Measurements from ENCODE around the gene IGSF10.

IGSF10 gene

GRCh38 chr3:151446002-151446340 is 14.9 kb downstream of the IGSF10 start:
- Histone ChIP-seq H3K9me3 (ENCODE audit: low read length) (peaks cover 3% of the 10 kb centered on the region), H2AFZ (ENCODE audit: low read depth, low read length) (no peak overlapping the region), H3K4me1 (ENCODE audit: insufficient read depth, low read length) (no peaks in the 10 kb centered on the region), H3K27me3 (ENCODE audit: insufficient read depth, low read length) (no peaks in the 10 kb centered on the region), H3K36me3 (ENCODE audit: insufficient read depth, low read length) (no peaks in the 10 kb centered on the region), H3K4me3 (ENCODE audit: low read length) (no peak overlapping the region)

- Histone ChIP-seq H2AFZ (ENCODE audit: low read depth, low read length) (no peak overlapping the region), H3K9me3 (ENCODE audit: low read length) (peaks cover 3% of the 10 kb centered on the region), H3K36me3 (ENCODE audit: insufficient read depth, low read length) (no peaks in the 10 kb centered on the region), H3K27me3 (ENCODE audit: insufficient read depth, low read length) (no peaks in the 10 kb centered on the region), H3K4me1 (ENCODE audit: insufficient read depth, low read length) (no peaks in the 10 kb centered on the region), H3K4me3 (ENCODE audit: low read length) (no peak overlapping the region)
These were observed 15.4 kb downstream of the IGSF10 start for GRCh38 chr3:151445273-151446001.

- Histone ChIP-seq H3K27me3 (ENCODE audit: insufficient read depth, low read length) (no peaks in the 10 kb centered on the region), H3K4me3 (ENCODE audit: low read length) (no peak overlapping the region), H3K4me1 (ENCODE audit: insufficient read depth, low read length) (no peaks in the 10 kb centered on the region), H3K9me3 (ENCODE audit: low read length) (peaks cover 3% of the 10 kb centered on the region), H2AFZ (ENCODE audit: low read depth, low read length) (no peak overlapping the region), H3K36me3 (ENCODE audit: insufficient read depth, low read length) (no peaks in the 10 kb centered on the region)
These were observed 17.3 kb downstream of the IGSF10 start for GRCh38 chr3:151443583-151443982.

GRCh38 chr3:151440940-151441339 is 19.9 kb downstream of the IGSF10 start:
- peaks cover 3% of the 10 kb centered on the region for H3K9me3 ChIP-seq (ENCODE audit: low read length)
- H3K27me3 ChIP-seq (ENCODE audit: insufficient read depth, low read length): no peaks in the 10 kb centered on the region
- no peaks in the 10 kb centered on the region for H3K36me3 ChIP-seq (ENCODE audit: insufficient read depth, low read length)
- no peak overlapping the region for H3K4me3 ChIP-seq (ENCODE audit: low read length)
- H3K4me1 ChIP-seq (ENCODE audit: insufficient read depth, low read length): no peaks in the 10 kb centered on the region
- no peak overlapping the region for H2AFZ ChIP-seq (ENCODE audit: low read depth, low read length)

- H2AFZ ChIP-seq (ENCODE audit: low read depth, low read length): no peak overlapping the region
- H3K4me1 ChIP-seq (ENCODE audit: insufficient read depth, low read length): no peaks in the 10 kb centered on the region
- H3K36me3 ChIP-seq (ENCODE audit: insufficient read depth, low read length): no peaks in the 10 kb centered on the region
- H3K4me3 ChIP-seq (ENCODE audit: low read length): no peak overlapping the region
- H3K27me3 ChIP-seq (ENCODE audit: insufficient read depth, low read length): no peaks in the 10 kb centered on the region
- peaks cover 3% of the 10 kb centered on the region for H3K9me3 ChIP-seq (ENCODE audit: low read length)
These were observed 21.2 kb downstream of the IGSF10 start for GRCh38 chr3:151439652-151440125.

GRCh38 chr3:151437906-151438305 is 23.0 kb downstream of the IGSF10 start:
- H3K9me3 ChIP-seq (ENCODE audit: low read length): no peaks in the 10 kb centered on the region
- H3K36me3 ChIP-seq (ENCODE audit: insufficient read depth, low read length): no peaks in the 10 kb centered on the region
- no peak overlapping the region for H3K4me3 ChIP-seq (ENCODE audit: low read length)
- no peaks in the 10 kb centered on the region for H3K27me3 ChIP-seq (ENCODE audit: insufficient read depth, low read length)
- H3K4me1 ChIP-seq (ENCODE audit: insufficient read depth, low read length): peaks cover 5% of the 10 kb centered on the region
- no peak overlapping the region for H2AFZ ChIP-seq (ENCODE audit: low read depth, low read length)

GRCh38 chr3:151436675-151437446 is 24.0 kb downstream of the IGSF10 start:
- Histone ChIP-seq H3K36me3 (ENCODE audit: insufficient read depth, low read length) (no peaks in the 10 kb centered on the region), H3K27me3 (ENCODE audit: insufficient read depth, low read length) (no peaks in the 10 kb centered on the region), H3K4me3 (ENCODE audit: low read length) (no peak overlapping the region), H2AFZ (ENCODE audit: low read depth, low read length) (no peak overlapping the region), H3K9me3 (ENCODE audit: low read length) (no peaks in the 10 kb centered on the region), H3K4me1 (ENCODE audit: insufficient read depth, low read length) (peaks cover 5% of the 10 kb centered on the region)

GRCh38 chr3:151434151-151434890 is 26.5 kb downstream of the IGSF10 start:
- Histone ChIP-seq H3K36me3 (ENCODE audit: insufficient read depth, low read length) (no peaks in the 10 kb centered on the region), H3K4me3 (ENCODE audit: low read length) (no peak overlapping the region), H2AFZ (ENCODE audit: low read depth, low read length) (no peak overlapping the region), H3K4me1 (ENCODE audit: insufficient read depth, low read length) (peaks cover 5% of the 10 kb centered on the region), H3K9me3 (ENCODE audit: low read length) (no peaks in the 10 kb centered on the region), H3K27me3 (ENCODE audit: insufficient read depth, low read length) (no peaks in the 10 kb centered on the region)

GRCh38 chr3:151432616-151433372 is 28.1 kb downstream of the IGSF10 start:
- Histone ChIP-seq H3K4me3 (ENCODE audit: low read length) (no peak overlapping the region), H3K36me3 (ENCODE audit: insufficient read depth, low read length) (no peaks in the 10 kb centered on the region), H3K4me1 (ENCODE audit: insufficient read depth, low read length) (peaks cover 5% of the 10 kb centered on the region), H3K9me3 (ENCODE audit: low read length) (no peaks in the 10 kb centered on the region), H3K27me3 (ENCODE audit: insufficient read depth, low read length) (no peaks in the 10 kb centered on the region), H2AFZ (ENCODE audit: low read depth, low read length) (no peak overlapping the region)

- Histone ChIP-seq H3K4me1 (ENCODE audit: insufficient read depth, low read length) (peaks cover 5% of the 10 kb centered on the region), H3K36me3 (ENCODE audit: insufficient read depth, low read length) (no peaks in the 10 kb centered on the region), H3K9me3 (ENCODE audit: low read length) (no peaks in the 10 kb centered on the region), H3K27me3 (ENCODE audit: insufficient read depth, low read length) (no peaks in the 10 kb centered on the region), H2AFZ (ENCODE audit: low read depth, low read length) (no peak overlapping the region), H3K4me3 (ENCODE audit: low read length) (no peak overlapping the region)
These were observed 28.9 kb downstream of the IGSF10 start for GRCh38 chr3:151431940-151432339.

- Histone ChIP-seq H3K4me3 (ENCODE audit: low read length) (no peak overlapping the region), H3K36me3 (ENCODE audit: insufficient read depth, low read length) (no peaks in the 10 kb centered on the region), H3K27me3 (ENCODE audit: insufficient read depth, low read length) (no peaks in the 10 kb centered on the region), H2AFZ (ENCODE audit: low read depth, low read length) (no peak overlapping the region), H3K4me1 (ENCODE audit: insufficient read depth, low read length) (peaks cover 5% of the 10 kb centered on the region), H3K9me3 (ENCODE audit: low read length) (no peaks in the 10 kb centered on the region)
These were observed 29.9 kb downstream of the IGSF10 start for GRCh38 chr3:151430821-151431484.

- Histone ChIP-seq H3K36me3 (ENCODE audit: insufficient read depth, low read length) (no peaks in the 10 kb centered on the region), H2AFZ (ENCODE audit: low read depth, low read length) (no peak overlapping the region), H3K9me3 (ENCODE audit: low read length) (no peaks in the 10 kb centered on the region), H3K4me3 (ENCODE audit: low read length) (no peak overlapping the region), H3K27me3 (ENCODE audit: insufficient read depth, low read length) (no peaks in the 10 kb centered on the region), H3K4me1 (ENCODE audit: insufficient read depth, low read length) (no peaks in the 10 kb centered on the region)
These were observed 32.5 kb downstream of the IGSF10 start for GRCh38 chr3:151428386-151428785.

Measured in neuron (in vitro differentiated cells).